ENCODE data around the gene CHAMP1.
"Not testable (repeated sequence)": the region's sequence is repeated elsewhere in the genome, so short reads cannot be mapped to it uniquely, and the experiment has no call there.

DNA sequence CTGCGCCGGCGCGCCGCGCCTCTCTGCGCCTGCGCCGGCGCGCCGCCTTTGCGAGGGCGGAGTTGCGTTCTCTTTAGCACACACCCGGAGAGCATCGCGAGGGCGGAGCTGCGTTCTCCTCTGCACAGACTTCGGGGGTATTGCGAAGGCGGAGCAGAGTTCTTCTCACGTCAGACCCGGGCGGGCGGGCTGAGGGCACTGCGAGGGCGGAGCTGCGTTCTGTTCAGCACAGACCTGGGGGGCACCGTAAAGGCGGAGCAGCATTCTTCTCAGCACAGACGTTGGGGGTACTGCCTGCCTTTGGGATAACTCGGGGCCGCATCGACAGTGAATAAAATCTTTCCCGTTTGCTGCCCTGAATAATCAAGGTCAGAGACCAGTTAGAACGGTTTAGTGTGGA lies 39.1 kb downstream of the CHAMP1 start:
- TF ChIP-seq, protein P1, sequence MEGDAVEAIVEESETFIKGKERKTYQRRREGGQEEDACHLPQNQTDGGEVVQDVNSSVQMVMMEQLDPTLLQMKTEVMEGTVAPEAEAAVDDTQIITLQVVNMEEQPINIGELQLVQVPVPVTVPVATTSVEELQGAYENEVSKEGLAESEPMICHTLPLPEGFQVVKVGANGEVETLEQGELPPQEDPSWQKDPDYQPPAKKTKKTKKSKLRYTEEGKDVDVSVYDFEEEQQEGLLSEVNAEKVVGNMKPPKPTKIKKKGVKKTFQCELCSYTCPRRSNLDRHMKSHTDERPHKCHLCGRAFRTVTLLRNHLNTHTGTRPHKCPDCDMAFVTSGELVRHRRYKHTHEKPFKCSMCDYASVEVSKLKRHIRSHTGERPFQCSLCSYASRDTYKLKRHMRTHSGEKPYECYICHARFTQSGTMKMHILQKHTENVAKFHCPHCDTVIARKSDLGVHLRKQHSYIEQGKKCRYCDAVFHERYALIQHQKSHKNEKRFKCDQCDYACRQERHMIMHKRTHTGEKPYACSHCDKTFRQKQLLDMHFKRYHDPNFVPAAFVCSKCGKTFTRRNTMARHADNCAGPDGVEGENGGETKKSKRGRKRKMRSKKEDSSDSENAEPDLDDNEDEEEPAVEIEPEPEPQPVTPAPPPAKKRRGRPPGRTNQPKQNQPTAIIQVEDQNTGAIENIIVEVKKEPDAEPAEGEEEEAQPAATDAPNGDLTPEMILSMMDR (IDR thresholded peaks at IDR 0.05), result not testable (repeated sequence)
- TF ChIP-seq POLR2A, POLR2AphosphoS5 (IDR thresholded peaks at IDR 0.05): not testable (repeated sequence)
